GM19372 (cell line): Measurements from ENCODE around the gene TNS1.

Experiments
- ATAC-seq: cut with Tn5 transposase; IDR thresholded peaks from one replicate; pipeline ENCODE4 v1.9.1; 2021; ENCODE audit warnings: mild to moderate bottlenecking, low read depth, moderate library complexity; ENCODE audit not compliant: unreplicated experiment

The TNS1 gene

DNA sequence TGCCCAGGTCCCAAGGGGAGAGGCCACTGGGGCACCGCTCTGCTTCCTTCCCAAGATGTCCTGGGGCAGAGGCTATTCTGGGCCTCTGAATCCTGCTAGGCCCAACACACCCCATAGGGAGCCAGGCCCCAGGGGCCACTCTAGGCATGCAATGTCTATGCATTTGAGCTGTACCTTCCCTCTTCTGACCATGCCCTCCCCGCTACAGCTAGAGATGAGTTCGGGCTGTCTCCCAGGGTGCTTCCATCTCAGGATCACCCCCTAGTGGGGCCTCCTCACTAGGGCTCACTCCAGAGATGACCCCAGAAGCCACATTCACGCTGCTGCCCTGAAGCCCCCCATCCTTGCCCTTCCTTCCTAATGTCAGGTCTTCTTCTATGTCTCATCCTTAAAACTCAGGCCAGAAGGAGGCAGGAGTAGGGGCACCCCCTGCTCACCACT lies 54.4 kb downstream of the TNS1 start:
- no peak for ATAC-seq

DNA sequence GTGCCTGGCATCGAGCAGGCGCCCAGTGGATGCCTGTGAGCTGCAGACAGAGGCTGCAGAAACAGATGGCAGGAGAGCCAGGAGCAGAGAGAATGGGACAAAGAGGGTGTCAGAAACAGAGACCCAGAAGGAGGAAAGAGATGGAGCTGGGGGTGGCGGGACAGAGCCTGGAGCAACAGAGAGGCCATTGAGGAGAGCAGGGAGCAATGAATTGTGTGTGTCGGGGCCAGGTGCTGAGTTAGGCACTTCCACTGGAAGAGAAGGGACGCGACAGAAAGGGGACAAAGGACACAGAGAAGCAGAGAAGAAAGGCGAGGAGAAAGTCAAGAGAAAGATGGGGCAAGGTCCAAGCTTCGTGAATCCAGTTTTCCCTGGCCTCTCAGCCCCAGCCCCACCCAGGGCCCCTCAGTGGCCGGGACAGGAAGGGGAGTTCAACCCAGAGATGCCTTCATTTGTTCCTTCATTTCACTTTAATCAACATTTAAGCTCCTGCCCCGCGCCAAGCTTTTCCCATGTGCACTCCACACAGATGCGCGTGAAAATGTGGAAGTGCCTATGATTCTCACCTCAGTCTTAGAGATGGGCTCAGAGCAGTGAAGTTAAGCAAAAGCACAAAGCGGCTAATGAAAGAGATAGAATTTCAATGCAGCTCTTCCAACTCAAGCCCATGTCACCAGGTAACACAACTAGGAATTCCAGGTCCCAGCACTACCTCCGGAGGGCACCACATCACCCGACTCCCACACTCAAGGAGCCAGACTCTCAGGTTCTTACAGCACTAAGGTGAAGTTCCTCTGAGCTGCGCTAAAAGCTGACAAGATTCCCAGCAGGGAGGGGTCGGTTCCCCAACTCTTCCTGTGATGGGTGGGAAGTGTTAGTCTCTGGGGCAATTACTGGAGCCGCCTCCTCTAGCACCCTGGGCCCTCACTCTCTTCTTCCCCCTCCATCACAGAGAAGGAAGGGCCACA lies 55.1 kb downstream of the TNS1 start:
- no peak for ATAC-seq

DNA sequence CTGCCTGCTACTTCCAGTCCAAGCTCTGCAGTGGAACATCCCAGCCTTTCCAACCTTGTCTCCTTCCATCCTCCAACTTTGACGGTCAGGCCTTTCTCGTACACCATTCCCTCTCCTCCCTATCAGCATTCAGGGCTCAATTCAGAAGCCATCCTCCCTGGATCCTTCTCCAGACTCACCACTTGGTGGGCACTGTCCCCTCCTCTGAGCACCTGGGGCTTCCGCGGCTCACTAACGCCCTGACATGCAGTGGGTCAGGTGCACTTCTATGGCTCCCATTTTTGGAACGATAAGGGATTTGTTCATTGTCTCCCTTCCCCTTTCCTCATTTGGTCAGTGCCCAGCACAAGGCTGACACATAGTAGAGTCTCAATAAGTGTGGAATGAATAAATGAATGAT lies 56.7 kb downstream of the TNS1 start:
- ATAC-seq = no peak

DNA sequence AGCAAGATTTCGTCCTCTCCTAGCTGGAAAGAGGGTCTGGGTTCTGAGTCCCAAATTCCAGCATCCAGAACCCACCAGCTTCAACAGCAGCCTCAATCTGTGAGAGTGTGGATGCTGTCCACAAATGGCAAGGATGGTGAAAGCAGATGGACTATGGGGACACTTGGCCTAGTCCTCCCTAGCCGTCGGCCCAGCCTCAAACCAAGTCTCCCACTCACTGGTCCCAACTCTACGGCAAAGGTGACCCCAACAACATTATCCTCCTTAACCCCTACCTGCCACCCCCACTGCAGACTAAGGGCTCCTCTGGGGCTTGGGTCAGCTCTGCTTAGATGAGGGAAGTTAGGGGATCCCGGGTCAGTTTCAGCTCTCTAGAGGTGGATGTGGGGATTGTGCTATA lies 57.3 kb downstream of the TNS1 start:
- ATAC-seq = no peak

DNA sequence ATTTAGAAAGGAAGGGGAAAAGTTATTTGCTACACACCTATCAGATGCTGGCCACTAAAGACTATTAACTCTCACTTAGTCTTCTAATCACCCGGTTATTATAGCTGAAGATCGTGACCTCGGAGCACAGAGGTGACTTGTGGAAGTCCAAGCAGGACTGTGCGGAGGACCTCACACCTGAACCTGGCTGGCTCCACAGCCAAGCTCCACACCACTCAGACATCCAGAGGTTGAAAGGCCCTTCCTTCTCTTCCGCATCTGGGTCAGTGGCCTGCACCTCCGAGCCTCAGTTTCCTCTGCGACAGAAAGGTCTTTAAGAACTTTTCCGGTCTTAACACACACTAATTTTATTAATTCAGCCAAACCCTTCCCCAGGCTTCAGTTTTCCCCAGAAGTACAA lies 57.9 kb downstream of the TNS1 start:
- no peak for ATAC-seq

DNA sequence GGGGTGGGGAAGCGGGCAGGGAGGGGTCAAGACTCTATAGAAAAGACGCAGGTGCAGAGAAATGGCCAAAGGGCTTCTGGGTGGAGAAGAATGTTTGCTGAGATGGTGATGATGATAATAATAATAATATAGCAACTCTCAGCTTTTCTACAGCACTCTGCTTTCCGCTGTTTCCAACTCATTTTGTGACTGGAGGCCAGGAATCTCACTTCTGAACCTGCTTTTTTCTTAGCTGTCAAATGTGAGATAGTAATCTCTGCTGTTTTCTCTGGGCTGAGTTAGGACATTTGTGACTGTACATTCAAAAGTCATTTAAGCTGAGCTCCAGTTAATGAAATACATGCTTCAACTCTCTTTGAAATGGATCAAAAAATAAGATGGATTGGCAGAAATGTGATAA lies 58.4 kb downstream of the TNS1 start:
- no peak for ATAC-seq

DNA sequence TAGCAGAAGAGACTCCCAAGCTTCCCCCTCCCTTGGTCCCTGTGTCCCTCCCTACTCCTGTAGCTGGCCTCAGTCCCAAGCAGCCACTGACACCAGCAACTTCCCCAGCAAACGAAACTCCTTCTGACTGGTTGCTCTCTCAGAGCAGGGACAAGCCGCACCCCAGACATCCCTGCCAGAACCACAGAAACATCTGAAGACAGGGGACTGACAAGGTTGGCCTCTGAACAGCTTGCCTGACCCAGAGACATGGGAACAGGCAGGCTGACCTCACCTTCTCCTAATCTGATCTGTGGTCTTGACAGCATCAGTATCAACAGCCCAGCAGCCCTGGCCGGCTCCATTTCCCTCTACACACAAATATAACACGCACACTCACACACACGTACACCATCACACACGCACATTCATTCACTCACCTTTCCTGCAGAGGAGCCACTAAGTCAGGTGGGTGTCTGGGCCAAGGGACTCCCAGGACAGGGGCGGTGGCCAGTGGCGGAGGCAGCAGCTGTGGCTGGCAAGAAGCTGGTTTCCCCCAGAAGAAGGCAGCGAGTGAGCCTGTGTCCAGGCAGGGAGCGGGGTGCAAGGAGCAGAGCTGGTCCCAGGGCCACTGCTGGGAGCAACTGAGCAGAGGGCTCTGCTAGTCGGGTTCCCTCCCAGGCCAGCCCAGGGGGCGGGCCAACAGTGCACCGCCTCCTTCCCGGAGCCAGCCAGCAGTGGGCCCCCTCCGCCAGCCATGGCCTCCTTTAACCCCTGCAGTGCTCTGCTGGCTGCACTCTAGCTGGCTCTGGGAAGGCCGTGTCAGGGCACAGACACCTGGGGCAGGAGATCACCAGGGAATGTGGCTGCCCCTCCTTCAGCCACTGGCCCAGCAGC lies 59.1 kb downstream of the TNS1 start:
- ATAC-seq = no peak

DNA sequence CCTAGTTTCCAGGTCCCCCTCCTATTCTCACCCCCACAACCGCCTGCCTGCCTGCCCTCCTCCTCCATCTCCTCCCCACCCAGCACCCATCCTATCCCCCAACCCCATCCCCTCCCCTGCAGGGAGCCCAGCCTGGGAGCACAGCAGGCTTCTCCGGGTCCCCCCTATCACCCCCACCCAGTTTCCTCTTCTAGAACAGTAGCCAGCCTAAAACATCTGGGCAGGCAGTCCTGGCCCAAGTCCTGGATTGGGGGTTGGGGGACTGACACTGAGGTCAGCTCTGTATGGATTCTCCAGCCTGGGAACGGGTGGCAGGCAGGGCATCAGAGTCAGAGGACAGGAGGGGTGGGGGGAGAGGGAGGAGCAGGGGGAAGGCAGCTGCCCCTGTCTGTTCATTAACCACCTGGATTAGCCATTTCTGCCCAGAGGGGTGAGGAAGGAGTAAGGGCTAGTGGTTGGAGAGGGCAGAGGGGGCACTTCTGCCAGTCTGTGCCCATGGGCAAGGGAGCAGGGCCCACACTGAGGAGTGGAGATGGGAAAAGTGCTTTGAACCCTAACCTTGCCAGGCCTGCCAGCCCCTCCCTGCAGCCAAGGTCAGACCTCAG lies 60.0 kb downstream of the TNS1 start:
- no peak for ATAC-seq

DNA sequence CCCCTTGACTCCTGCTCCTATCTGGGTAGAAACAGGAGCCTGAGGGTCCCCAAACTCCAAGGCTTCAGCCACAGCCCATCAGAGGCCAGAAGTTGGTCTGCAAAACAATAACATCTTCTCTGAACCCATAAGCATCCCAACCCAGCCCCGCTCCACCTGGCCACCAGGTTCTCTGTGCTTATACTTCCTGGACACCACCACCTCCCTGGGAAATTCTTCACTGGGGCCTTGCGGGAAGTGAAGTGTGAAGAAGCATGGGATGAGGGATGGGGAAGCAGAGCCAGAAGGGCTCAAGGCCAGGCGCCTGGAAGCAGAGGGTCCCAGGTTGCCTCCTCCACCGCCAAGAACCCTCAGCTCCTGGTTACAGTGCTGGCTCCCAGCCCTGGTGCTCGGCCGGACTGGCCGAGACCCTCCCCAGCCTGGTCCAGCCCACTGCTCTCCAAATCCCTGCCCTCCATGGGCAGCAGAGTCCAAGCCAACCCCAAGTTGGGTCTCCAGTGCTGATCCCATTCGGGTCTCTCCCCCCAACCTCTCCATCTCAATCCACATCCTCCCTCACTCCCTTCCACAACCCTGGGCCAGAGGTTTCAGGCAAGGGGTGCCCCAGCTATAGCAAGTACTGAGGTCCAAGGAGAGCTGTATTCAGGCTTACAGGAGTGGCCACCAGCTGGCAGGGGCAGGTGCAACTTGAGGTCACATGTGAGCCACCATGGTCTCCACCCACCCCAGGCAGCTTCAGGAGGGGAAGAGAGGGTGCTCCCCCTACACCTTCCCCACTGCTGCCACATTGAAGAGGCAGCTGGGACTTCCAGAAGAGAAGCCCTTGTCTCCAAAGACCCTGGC lies 60.7 kb downstream of the TNS1 start:
- ATAC-seq = no peak

DNA sequence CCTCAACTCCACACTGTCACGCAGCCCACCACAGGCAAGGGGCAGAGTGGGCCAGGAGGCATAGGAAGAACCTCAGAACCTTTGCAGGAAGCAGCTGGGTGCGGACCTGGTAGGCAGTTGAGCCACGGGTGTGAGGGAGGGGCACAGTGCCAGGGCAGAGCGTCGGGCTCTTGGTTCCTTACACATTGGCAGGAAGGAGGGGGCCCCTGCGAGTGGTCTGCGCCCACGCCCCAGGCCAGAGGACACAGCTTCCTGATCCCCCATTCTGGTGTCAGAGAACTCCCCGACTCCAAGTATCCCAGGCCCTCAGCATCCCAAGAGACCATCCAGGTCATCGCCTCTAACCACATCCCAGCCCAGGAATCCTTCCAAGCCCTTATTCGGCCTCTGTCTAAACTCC lies 61.5 kb downstream of the TNS1 start:
- ATAC-seq = no peak

DNA sequence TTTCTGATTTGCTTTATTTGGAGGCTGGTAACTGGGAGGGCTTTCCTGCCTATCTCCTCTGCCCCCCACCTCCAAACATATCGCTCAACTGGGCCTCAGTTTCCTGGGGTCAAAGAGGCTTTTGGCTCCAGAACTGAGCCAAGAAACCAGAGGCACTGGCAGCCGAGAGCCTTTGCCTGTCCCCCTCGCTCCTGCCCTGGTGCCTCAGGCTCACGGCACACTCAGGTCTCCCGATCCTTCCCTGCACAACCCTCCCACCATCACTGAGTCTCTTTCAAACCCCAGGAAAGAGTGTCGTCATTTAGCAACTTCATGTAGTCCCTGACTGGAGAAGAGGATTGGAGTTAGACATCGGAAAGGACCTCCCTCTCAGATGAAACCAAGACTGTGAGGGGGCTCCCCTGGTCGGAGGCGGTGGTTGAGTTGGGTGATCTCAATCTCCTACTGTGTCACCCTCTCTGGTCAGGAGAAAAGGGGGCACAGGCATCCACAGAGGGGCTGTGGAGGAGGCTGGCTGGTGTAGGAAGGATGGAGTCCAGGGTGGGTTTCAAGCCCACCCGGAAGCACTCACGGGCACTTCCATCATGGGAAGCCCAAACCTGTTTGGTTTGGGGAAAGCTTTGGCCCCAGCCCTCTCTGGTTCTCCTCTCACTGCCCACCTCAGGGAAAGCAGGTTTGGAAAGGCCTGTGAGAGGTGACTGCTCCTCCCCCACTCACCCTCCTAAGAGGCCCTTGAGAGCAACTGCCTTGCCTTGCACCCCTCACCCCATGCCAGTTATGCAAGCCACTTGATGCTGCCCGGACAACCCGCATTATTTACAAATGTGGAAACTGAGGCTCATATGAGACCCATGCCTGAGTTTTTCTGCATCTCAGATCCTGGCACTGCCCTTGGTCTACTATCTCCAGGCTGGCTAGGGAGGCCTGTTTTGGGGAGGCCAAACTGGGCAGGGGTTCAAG lies 62.3 kb downstream of the TNS1 start:
- no peak for ATAC-seq

DNA sequence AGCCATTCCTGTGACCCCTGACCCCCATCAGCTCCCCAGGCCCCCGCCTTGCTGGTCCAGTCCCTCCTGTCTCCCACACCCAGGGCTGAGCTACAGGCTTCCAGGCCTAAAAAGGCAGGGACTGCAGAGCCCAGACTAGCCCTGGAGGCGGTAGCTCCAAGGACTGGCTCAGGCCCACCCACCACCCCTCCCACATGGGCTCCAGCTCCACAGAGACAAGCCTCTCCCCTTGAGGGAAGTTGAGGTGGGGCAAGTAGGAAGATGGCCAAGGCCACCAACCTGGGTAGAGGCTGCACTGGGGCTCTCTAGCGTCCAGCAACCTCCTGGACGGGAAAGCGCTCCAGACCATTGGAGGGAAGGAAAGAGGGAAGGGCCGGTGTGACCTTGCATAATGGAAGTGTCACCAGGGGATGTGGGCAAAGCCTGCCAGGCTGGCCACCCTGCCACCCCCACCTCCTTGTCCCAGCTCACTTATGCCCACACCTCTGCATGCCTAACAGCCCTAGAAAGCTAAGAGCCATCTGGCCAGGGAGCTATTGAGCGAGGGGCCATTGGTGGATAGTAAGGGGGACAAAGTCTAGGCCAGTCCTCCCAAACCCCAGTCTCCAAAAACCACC lies 63.1 kb downstream of the TNS1 start:
- no peak for ATAC-seq

DNA sequence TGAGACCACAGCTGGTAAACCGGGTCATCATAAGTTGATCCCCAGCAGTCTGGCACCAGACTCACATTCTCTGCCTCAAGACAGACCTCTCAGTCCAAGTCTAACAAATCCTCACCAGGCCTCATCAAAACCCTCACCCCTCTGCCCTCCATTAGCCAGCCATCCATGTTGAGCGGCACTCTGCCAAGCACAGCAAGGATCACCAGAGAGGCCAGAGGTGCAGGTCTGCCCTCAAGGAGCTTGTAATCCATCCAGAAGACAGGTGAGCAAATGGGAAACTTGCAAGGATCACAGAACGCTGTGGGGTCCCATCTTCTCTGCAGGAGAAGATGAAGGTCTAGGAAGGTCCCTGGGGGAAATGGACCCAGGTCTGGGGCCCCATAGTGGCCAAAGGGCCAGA lies 63.6 kb downstream of the TNS1 start:
- ATAC-seq = no peak

DNA sequence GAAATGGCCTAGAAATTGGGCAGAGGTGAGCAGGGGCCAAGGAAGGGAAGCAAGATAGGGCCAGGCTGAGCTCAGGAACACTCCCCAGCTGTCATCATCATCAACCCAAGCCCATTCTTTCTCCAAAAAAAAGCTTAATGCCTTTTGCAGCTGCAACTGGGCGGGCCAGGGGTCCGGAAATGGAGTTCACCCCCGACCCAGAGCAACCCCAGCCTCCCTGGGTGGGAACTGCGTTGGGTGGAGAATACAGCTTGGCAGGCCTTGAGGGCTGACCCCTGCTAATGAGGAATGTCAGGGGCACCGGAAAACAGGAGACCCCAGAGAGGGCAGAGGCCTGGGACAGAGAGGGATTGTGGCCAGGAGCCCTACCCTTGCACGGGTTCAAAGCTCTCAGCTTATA lies 64.8 kb downstream of the TNS1 start:
- ATAC-seq = no peak

DNA sequence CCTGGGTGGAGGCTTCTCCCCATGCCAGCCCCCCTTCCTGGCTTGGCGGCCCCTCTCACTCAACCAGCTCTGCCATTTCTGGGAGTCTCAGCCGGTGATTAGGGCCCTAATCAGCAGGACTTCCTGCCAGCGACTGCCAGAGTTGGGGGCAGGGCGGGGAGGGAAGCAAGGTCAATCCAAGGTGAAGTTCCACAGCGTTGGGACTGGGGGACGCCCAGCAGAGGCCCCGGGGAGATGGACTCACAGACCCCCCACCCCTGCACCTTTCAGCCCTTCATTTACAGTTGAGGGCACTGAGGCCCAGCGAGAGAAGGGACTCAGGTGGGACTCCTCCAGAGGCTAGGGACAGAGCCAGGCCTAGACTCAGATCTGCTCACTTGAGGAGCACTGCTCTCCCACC lies 65.3 kb downstream of the TNS1 start:
- no peak for ATAC-seq

DNA sequence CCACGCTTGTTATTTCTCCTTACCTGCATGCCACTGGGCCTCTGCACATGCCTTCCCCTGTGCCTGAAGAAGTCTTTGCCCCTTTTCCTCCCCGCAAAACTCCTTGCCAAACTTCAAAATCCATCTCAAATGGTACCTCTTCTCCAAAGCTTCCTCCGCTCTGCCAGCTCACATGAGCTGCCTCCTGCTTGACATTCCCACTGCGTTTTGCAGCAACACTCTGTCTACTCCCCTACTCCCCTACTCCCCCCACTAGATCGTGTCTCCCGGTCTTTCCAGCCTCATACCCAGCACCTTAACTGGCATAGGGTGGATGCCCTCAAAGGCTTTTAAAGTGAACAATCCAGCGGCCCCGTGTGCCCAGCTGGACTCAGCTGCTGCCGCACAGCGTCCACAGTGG lies 65.8 kb downstream of the TNS1 start:
- no peak for ATAC-seq

DNA sequence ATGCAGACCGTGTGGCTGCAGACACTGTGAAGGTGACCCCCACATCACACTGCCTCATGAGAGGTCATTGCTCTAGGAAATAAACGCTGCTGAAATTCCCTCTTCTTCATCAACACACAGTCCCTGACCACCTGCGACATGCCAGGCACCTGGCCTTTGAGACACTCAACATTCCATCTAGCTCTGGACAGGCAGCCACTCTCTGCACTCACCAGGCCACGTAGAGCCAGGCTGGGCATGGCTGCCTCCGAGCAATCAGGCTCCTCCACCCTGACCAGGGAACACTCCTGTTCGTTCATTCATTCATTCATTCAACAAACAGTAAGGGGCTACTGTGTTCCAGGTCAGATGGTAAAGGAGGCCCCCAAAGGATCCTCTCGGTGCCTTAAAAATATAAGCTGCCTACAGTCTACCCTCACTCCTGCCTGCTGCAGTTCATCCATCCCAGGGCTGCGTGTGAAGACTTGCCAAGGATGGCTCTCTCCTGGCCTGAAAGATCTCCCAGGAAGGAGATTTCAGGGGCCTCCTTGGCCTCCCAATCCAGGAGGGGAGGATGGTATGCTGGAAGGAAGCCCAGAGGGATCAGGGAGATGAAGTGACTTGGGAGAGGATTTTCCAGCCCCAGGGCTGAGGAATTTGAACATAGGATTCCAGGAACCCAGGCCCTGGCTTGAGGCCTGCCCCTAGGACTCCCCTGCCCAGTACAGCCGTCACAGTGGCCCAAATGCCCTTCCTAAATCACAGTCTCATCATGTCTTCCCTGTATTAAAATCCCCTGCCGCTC lies 66.7 kb downstream of the TNS1 start:
- ATAC-seq = no peak
